Activated CD4-positive, alpha-beta T cell treated with anti-CD3 and anti-CD28 coated beads, Interleukin-2, amount 10 ng/mL, durations not matched to agents 24 days and 14 days (primary cell): ENCODE data around the gene ADAMTS10. TPM values are rescaled to one million over a fixed set of nuclear protein-coding genes. Genes with fewer than 3 reads are reported as not detected.
A peak's percentile ranks its signal among the peaks of the same experiment; 100 is the strongest.

Experiments
- DNase-seq: peaks from one replicate; pipeline ENCODE4 v3.0.0; 2022
- H3K27ac Mint-ChIP-seq: one replicate; pipeline ENCODE4 v1.8.0; 2022; ENCODE audit warnings: mild to moderate bottlenecking, mixed read lengths
- H3K27me3 Mint-ChIP-seq: one replicate; pipeline ENCODE4 v1.8.0; 2022; ENCODE audit warnings: mixed read lengths
- H3K36me3 Mint-ChIP-seq: one replicate; pipeline ENCODE4 v1.8.0; 2022; ENCODE audit warnings: low read depth, mild to moderate bottlenecking, mixed read lengths
- H3K4me1 Mint-ChIP-seq: one replicate; pipeline ENCODE4 v1.8.0; 2021; ENCODE audit warnings: mixed read lengths
- H3K4me3 Mint-ChIP-seq: one replicate; pipeline ENCODE4 v1.8.0; 2022; ENCODE audit warnings: mild to moderate bottlenecking, moderate library complexity, mixed read lengths
- H3K9me3 Mint-ChIP-seq: one replicate; pipeline ENCODE4 v1.8.0; 2021; ENCODE audit warnings: mixed read lengths
- intact Hi-C: fragments of 100-400 bp; cut with micrococcal nuclease; formaldehyde crosslinking; loops from one replicate; pipeline ENCODE4 v1.15.1; 2023
- total RNA-seq: library from RNA; stranded (reverse); gene quantifications from 2 replicates; pipeline ENCODE4 v1.2.3, GENCODE V29; 2022

ADAMTS10 gene
- total RNA-seq, 1 donor from 2014 or later, result 2.4 TPM

- peaks cover 4% of the 10 kb centered on the region for H3K36me3 Mint-ChIP-seq
- DNase-seq, result no peak
- no peak overlapping the region for H3K27ac Mint-ChIP-seq
- H3K27me3 Mint-ChIP-seq, result peaks cover 15% of the 10 kb centered on the region
- peaks cover 12% of the 10 kb centered on the region for H3K9me3 Mint-ChIP-seq
- no peak overlapping the region for H3K4me3 Mint-ChIP-seq
- peaks cover 9% of the 10 kb centered on the region for H3K4me1 Mint-ChIP-seq
- intact Hi-C loops, result no loop called here
These were observed 14.9 kb downstream of the ADAMTS10 start for GRCh38 chr19:8595651-8596050.

GRCh38 chr19:8593931-8594330, 16.6 kb downstream of the ADAMTS10 start:
- H3K27me3 Mint-ChIP-seq, result peaks cover 16% of the 10 kb centered on the region
- intact Hi-C loops, result no loop called here
- peaks cover 12% of the 10 kb centered on the region for H3K9me3 Mint-ChIP-seq
- H3K36me3 Mint-ChIP-seq, result peaks cover 4% of the 10 kb centered on the region
- peaks cover 9% of the 10 kb centered on the region for H3K4me1 Mint-ChIP-seq
- H3K4me3 Mint-ChIP-seq, result no peak overlapping the region
- DNase-seq, result no peak
- no peak overlapping the region for H3K27ac Mint-ChIP-seq

GRCh38 chr19:8592231-8593009, 18.1 kb downstream of the ADAMTS10 start:
- peaks cover 12% of the 10 kb centered on the region for H3K9me3 Mint-ChIP-seq
- H3K4me3 Mint-ChIP-seq, result peak overlapping the region; percentile 80
- intact Hi-C loops, result no loop called here
- peaks cover 9% of the 10 kb centered on the region for H3K4me1 Mint-ChIP-seq
- peaks cover 4% of the 10 kb centered on the region for H3K36me3 Mint-ChIP-seq
- H3K27ac Mint-ChIP-seq, result peak overlapping the region; percentile 17
- DNase-seq, result peak; percentile 93
- H3K27me3 Mint-ChIP-seq, result peaks cover 16% of the 10 kb centered on the region

DNA sequence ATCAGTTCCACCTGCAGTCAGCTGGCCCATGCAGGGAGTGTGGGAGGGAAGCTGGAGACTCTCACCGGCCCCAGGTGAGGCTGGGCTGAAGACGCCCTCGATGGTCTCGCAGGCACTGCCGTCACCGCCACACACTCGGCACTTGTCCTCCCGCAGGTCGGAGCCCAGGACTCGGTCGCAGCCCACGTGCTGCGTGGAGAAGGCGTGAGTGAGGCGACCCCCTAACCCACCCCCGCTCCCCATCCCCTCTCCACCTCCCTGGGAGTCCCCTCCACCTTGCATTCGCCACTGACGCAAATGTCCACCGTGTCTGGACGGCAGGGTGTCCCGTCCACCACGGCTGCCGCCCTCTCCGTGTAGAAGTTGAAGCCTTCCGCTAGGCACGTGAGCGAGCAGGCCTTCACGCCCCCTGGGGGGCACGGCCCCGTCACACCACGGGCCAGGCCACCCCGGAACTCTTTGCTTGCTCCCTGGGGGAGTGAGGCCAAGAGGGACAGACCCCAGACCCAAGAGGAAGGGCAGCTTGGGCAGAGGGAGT, 21.3 kb downstream of the ADAMTS10 start:
- H3K9me3 Mint-ChIP-seq, result peaks cover 11% of the 10 kb centered on the region
- intact Hi-C loops, result loop anchor here (10.0 kb wide), 1 partner anchor 106 kb away; the partner anchor contains the start of gene ACTL9
- DNase-seq, result no peak
- H3K27me3 Mint-ChIP-seq, result peaks cover 16% of the 10 kb centered on the region
- H3K27ac Mint-ChIP-seq, result no peak overlapping the region
- H3K36me3 Mint-ChIP-seq, result peaks cover 4% of the 10 kb centered on the region
- H3K4me1 Mint-ChIP-seq, result peaks cover 9% of the 10 kb centered on the region
- H3K4me3 Mint-ChIP-seq, result no peak overlapping the region

DNA sequence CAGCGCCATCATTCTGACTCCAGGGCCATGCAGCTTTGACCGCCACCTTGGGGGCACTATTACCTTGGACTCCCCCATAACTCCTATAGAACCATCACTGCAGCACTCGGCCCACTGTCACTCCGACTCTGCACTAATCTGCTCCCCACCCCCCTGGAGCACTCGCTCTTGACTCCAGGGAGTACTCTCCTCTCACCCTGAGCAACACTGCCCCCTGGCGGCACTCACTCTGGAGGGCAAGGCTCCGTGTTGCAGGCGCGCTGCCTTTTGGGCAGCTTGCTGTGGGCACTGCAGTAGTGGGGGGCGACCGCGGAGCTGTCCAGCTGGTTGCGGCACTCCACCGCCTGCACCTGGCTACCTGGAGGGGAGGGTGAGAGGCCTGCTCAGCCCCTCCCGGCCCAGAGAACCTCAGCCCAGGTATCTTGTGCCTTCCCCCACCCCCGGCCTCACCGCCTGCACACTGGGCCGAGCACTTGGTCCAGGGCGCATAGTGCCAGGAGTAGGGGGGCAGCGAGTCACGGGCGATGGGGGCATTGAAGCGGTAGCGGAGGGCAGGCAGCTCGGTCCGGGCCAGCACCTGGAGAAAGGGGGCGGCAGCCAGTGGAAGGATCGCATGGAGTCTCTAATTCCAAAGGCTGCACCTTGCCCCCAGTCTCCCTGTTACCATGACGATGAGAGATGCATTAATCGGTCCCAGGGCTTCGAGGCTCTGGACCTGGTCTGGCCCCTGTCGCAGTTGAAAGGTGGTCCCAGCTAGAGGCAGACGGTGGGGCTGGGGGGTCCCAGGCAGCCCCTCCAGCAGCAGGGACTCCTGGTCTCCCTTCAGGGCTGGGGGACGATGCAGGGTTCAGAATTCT, 24.4 kb downstream of the ADAMTS10 start:
- peaks cover 6% of the 10 kb centered on the region for H3K27me3 Mint-ChIP-seq
- no peak overlapping the region for H3K4me3 Mint-ChIP-seq
- H3K27ac Mint-ChIP-seq, result no peak overlapping the region
- intact Hi-C loops, result loop anchor here (10.0 kb wide), 1 partner anchor 109 kb away; the partner anchor contains the start of gene ACTL9
- no peaks in the 10 kb centered on the region for H3K36me3 Mint-ChIP-seq
- no peaks in the 10 kb centered on the region for H3K9me3 Mint-ChIP-seq
- peaks cover under 1% of the 10 kb centered on the region for H3K4me1 Mint-ChIP-seq
- DNase-seq, result peak; percentile 90

- Mint-ChIP-seq H3K27me3 (no peaks in the 10 kb centered on the region), H3K36me3 (no peaks in the 10 kb centered on the region), H3K4me1 (peaks cover 1% of the 10 kb centered on the region), H3K4me3 (no peak overlapping the region), H3K27ac (no peak overlapping the region), H3K9me3 (no peaks in the 10 kb centered on the region)
- DNase-seq, result no peak
- intact Hi-C loops, result loop anchor here (10.0 kb wide), 1 partner anchor 110 kb away; the partner anchor contains the start of gene ACTL9
These were observed 25.3 kb downstream of the ADAMTS10 start for GRCh38 chr19:8584965-8585893.

DNA sequence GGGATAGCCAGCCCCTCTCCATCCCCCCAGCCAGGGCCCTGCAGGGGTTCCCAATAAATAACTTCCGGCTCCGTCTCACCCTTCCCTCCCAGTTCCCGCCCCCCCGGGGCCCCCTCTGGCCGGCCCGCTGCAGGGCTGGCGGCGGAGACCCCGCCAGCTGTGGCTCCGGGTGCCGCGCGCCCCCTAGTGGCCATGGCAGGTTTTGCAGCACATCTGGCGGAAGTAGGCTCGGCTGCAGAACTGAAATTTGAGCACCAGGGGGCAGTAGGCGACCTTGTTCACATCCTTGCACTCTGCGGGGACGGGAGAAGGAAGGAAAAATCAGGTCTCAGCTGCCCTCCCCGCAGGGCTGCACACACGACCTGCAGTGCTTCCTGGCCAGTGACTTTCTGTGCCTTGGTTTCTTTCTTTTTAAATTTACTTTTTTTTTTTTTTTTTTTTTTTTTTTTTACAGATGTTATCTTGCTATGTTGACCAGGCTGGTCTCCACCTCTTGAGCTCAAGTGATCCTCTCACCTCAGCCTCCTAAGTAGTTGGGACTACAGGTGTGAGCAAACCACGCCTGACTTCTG, 29.7 kb downstream of the ADAMTS10 start:
- peaks cover 4% of the 10 kb centered on the region for H3K27me3 Mint-ChIP-seq
- no peaks in the 10 kb centered on the region for H3K9me3 Mint-ChIP-seq
- peaks cover 26% of the 10 kb centered on the region for H3K4me1 Mint-ChIP-seq
- DNase-seq, result peak; percentile 96
- H3K4me3 Mint-ChIP-seq, result no peak overlapping the region
- no peak overlapping the region for H3K27ac Mint-ChIP-seq
- intact Hi-C loops, result loop anchor here (2.0 to 10.0 kb wide), 2 partner anchors 62 to 114 kb away; partner anchors contain the start of gene ACTL9
- H3K36me3 Mint-ChIP-seq, result peaks cover under 1% of the 10 kb centered on the region

- H3K27ac Mint-ChIP-seq, result peak overlapping the region; percentile 43
- H3K36me3 Mint-ChIP-seq, result peaks cover 15% of the 10 kb centered on the region
- H3K27me3 Mint-ChIP-seq, result peaks cover 4% of the 10 kb centered on the region
- peak; percentile 94 for DNase-seq
- H3K4me1 Mint-ChIP-seq, result peaks cover 44% of the 10 kb centered on the region
- peaks cover 9% of the 10 kb centered on the region for H3K9me3 Mint-ChIP-seq
- H3K4me3 Mint-ChIP-seq, result peak overlapping the region; percentile 40
- intact Hi-C loops, result loop anchor here (1.0 to 10.0 kb wide), 4 partner anchors 9 to 226 kb away; partner anchors contain the start of genes HNRNPM and MARCHF2
These were observed 31.8 kb downstream of the ADAMTS10 start for GRCh38 chr19:8578642-8579265.

GRCh38 chr19:8577741-8578140, 32.8 kb downstream of the ADAMTS10 start:
- H3K27me3 Mint-ChIP-seq, result peaks cover 4% of the 10 kb centered on the region
- intact Hi-C loops, result loop anchor here (1.0 to 10.0 kb wide), 5 partner anchors 8 to 225 kb away; partner anchors contain the start of genes HNRNPM and MARCHF2
- peaks cover 21% of the 10 kb centered on the region for H3K36me3 Mint-ChIP-seq
- H3K27ac Mint-ChIP-seq, result peak overlapping the region; percentile 10
- H3K4me1 Mint-ChIP-seq, result peaks cover 51% of the 10 kb centered on the region
- peak overlapping the region; percentile 96 for H3K4me3 Mint-ChIP-seq
- DNase-seq, result no peak
- peaks cover 16% of the 10 kb centered on the region for H3K9me3 Mint-ChIP-seq

- Mint-ChIP-seq H3K4me3 (peak within 1 kb of the TSS; percentile 96), H3K36me3 (peaks cover 21% of the 10 kb centered on the region), H3K9me3 (peaks cover 16% of the 10 kb centered on the region), H3K27me3 (peaks cover 4% of the 10 kb centered on the region), H3K4me1 (peaks cover 54% of the 10 kb centered on the region), H3K27ac (peak within 1 kb of the TSS; percentile 91)
- peak; percentile 76 for DNase-seq
- intact Hi-C loops, result loop anchor here (2.0 to 10.0 kb wide), 3 partner anchors 60 to 225 kb away; partner anchors contain the start of gene HNRNPM
These were observed 33.3 kb downstream of the ADAMTS10 start, which contains the start of gene MYO1F for GRCh38 chr19:8577247-8577646. Gene MYO1F, minus strand, starts transcription at chr19:8577442. Its CDS starts 133 bp downstream, at chr19:8577309.

- Mint-ChIP-seq H3K27ac (peak overlapping the region; percentile 91), H3K27me3 (peaks cover 4% of the 10 kb centered on the region), H3K36me3 (peaks cover 21% of the 10 kb centered on the region), H3K9me3 (peaks cover 16% of the 10 kb centered on the region), H3K4me3 (peak overlapping the region; percentile 96), H3K4me1 (peaks cover 59% of the 10 kb centered on the region)
- intact Hi-C loops, result loop anchor here (2.0 to 10.0 kb wide), 3 partner anchors 60 to 224 kb away; partner anchors contain the start of gene HNRNPM
- DNase-seq, result peak; percentile 71
These were observed 34.1 kb downstream of the ADAMTS10 start for GRCh38 chr19:8576273-8576993.
